Muscle of leg (tissue), 9 donors: Measurements from ENCODE around the gene TMEM45A. TPM values are rescaled to one million over a fixed set of nuclear protein-coding genes. Genes with fewer than 3 reads are reported as not detected.

Experiments
- polyA plus RNA-seq, 8 donors: library from polyadenylated mRNA; unstranded; fragments of 120-200 nt; gene quantifications; one replicate each; pipeline versions ENCODE4 v1.2.1 to v1.2.3, GENCODE V29; 2013; ENCODE audit warnings: inconsistent platforms in 1 of 8, low replicate concordance in 1 of 8; ENCODE audit not compliant: insufficient read length in 8 of 8, insufficient read depth in 1 of 8
- total RNA-seq: library from RNA; stranded (reverse); fragments of 120-200 nt; gene quantifications from one replicate; pipeline ENCODE4 v1.2.4, GENCODE V29; 2013

The TMEM45A gene
- total and polyA plus RNA-seq, 9 donors = 13.6 to 30.2 (median 17.5) TPM

Other genes with a start within 250 kb of the TMEM45A start
- gene TBC1D23, start 231.6 kb upstream of the TMEM45A start, total RNA-seq = 37.3 TPM
- 10 to 100 TPM; 27.0 to 34.7 (median 31.2) TPM for gene TBC1D23, start 231.6 kb upstream of the TMEM45A start, polyA plus RNA-seq
- gene NIT2, start 157.9 kb upstream of the TMEM45A start, total RNA-seq = 26.0 TPM
- gene NIT2, start 157.9 kb upstream of the TMEM45A start, polyA plus RNA-seq = 10 to 100 TPM; 23.9 to 30.9 (median 27.3) TPM
- gene TOMM70, start 91.5 kb upstream of the TMEM45A start, total RNA-seq = 54.3 TPM
- gene TOMM70, start 91.5 kb upstream of the TMEM45A start, polyA plus RNA-seq = 10 to 100 TPM; 44.9 to 62.6 (median 50.4) TPM
- gene LNP1, start 91.1 kb upstream of the TMEM45A start, total RNA-seq = 5.9 TPM
- gene LNP1, start 91.1 kb upstream of the TMEM45A start, polyA plus RNA-seq = 1 to 10 TPM; 5.5 to 8.2 (median 6.6) TPM
- gene ADGRG7, start 117.0 kb downstream of the TMEM45A start, total RNA-seq = not detected
- gene ADGRG7, start 117.0 kb downstream of the TMEM45A start, polyA plus RNA-seq = 1 to 10 TPM in 1 of 8 donors, under 1 TPM in 1, not detected in 6; 0.39 to 3.1 TPM
- 33.6 TPM for gene TFG, start 216.9 kb downstream of the TMEM45A start, total RNA-seq
- 100 to 1,000 TPM in 2 of 8 donors, 10 to 100 TPM in 6; 84.9 to 117 (median 93.9) TPM for gene TFG, start 216.9 kb downstream of the TMEM45A start, polyA plus RNA-seq